GM12801 (cell line): Measurements from ENCODE around the gene DSG4.

Experiments
- TF ChIP-seq, protein P1 (sequence below): IDR thresholded peaks from one replicate; pipeline ENCODE4 v1.5.1; 2011; ENCODE audit warnings: control low read depth; ENCODE audit not compliant: insufficient read length; ENCODE audit errors: extremely low read depth

Gene DSG4

DNA sequence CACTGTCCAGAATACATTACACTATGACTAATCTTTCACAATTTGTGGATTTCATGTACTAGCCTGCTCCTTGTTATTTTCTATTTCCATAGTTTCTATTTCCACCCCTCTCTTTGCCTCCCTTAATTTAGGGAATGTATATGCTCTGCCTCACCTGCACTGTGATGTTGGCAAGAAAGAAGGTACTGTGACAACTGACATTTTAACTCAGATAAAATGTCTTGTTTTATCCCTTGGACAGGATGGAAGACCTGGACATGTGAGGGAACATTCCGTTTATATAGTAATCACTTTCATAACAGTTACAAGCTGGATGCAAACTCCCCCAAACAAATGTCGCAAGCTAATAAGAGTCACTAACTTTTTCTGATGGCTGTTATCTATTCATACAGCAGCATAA, 49.4 kb downstream of the DSG4 start:
- TF ChIP-seq, protein P1, sequence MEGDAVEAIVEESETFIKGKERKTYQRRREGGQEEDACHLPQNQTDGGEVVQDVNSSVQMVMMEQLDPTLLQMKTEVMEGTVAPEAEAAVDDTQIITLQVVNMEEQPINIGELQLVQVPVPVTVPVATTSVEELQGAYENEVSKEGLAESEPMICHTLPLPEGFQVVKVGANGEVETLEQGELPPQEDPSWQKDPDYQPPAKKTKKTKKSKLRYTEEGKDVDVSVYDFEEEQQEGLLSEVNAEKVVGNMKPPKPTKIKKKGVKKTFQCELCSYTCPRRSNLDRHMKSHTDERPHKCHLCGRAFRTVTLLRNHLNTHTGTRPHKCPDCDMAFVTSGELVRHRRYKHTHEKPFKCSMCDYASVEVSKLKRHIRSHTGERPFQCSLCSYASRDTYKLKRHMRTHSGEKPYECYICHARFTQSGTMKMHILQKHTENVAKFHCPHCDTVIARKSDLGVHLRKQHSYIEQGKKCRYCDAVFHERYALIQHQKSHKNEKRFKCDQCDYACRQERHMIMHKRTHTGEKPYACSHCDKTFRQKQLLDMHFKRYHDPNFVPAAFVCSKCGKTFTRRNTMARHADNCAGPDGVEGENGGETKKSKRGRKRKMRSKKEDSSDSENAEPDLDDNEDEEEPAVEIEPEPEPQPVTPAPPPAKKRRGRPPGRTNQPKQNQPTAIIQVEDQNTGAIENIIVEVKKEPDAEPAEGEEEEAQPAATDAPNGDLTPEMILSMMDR = no peak

DNA sequence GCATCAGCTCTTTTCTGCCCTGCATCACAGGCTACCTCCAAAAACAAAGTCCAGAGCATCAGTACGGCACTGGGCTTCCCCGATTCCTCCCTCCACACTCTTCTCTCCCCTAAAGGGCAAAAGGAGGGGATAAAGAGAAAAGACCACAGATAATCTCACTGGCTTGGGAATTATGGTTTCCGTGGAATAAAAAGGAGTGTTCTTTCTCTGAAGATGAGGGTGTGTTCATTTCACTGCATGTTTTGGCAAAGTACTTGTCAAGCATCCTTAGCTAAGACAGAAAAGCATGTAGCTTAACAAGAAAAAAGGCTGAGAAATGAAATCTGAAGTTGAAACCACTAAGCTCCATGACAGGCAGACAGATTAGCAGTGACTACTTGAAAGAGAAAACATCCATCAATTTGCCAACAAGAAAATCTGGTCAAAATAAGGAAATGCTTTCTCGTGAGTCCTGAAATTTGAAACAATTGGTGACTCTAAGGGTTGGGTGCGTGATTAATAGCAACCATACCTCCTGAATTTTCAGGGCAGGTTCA, 50.4 kb downstream of the DSG4 start:
- TF ChIP-seq, protein P1 = no peak

DNA sequence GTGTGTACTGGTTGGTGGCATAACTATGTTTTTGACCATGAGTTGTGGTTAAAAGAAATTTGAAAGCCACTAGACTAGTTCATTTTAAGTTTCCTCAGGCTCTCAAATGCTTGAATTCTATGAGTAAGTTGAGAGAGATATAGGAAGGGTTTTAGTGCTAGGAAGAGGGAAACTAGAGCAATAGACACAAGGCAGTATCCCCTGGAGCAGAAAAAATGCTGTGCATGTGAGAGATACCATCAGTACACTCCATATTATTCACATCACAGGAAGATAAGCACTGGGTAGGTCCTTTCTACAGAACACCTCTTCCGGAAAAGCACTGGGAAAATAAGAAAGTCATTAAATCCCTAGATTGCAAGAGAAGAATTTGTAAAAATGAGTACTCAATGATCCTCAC, 51.6 kb downstream of the DSG4 start:
- TF ChIP-seq, protein P1 = no peak

DNA sequence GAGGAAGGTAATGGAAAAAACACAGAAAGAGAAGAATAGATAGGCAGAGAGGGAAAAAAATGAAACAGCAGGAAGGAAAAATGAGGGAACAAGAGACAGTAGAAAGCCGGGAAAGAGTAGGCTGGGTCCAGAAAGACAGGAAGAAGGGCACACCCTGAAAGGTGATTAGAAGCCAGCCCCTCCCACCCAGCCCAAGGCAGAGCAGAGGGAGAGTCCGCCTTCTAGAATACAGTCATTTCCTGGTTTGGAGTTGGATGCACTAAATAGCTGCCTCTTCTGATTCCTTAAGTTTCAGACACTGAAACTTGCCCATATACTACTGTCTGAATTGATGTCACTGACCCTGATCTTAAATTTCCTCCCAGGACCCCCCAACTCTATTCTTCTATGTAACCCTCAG, 53.0 kb downstream of the DSG4 start:
- TF ChIP-seq, protein P1 = no peak

DNA sequence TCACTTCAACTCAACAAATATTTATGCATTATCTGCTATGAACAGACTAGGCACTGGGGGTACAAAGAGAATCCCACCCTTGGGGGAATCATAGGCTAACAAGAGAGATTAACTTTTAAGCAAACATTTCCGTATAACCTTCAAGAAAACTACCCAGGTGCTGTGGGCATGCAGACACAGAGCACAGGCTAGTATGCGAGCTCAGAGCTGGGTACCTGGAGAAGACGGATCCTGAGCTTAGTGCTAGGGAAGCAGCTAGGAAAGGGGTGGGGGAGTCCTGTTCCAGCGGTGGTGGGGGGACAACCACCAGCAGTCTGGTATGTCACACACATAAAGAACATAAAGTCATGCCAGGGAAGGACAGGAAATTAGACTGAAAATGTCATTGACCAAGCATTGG, 53.5 kb downstream of the DSG4 start:
- TF ChIP-seq, protein P1 = no peak

DNA sequence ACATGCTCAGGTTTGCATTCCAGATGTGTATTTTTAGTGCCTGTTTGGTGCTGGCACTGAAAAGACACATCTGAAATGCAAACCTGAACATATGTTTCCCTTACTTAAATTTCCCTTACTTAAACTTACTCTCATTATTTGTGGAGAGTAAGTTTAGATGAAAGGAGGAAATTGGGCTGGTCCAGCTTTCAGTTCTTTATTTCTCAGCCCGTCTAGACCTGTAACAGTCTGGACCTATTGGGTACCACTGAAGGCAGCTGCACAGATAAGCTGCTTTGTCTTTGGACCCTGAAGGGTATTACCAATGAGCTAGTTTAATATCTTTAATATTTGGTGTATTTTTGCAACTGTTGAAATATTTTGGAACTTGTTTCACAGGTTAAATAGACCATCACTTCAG, 54.0 kb downstream of the DSG4 start:
- TF ChIP-seq, protein P1 = no peak

DNA sequence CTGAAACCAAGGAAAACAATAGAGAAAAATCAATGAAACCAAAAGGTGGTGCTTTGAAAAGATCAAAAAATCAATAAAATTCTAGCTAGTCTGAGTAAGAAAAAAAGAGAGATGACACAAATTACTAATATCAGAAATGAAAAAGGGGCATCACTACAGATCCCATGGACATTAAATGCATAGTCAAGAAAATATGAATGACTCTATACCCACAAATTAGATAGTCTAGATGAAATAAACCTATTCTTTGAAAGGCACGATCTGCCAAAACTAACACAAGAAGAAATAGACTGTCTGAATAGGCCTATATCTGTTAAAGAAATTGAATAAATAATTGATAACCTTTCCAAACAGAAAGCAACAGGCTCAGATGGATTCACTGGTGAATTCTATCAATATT, 55.7 kb downstream of the DSG4 start:
- TF ChIP-seq, protein P1 = no peak

DNA sequence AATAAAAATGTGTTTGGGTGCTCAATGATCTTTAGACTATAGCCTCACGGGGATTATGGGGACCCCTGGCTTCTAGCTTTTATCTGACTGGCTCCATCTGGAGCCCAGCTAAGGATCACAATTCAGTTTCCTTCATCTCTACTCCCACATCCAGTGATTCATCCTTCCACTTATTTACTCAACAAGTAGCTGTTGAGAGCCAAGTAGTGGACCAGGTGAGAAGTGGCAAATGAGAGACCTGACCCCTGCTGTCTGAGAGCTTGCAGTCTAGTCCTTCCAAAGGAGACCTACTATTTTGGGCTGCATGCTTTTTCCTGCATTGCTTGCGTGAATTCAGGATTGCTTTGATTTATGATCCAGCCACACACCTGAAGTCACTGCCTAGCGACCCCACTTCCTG, 60.2 kb downstream of the DSG4 start:
- TF ChIP-seq, protein P1 = no peak
